Kidney epithelial cell (primary cell): ENCODE measurements around the gene NKPD1. TPM values are rescaled to one million over a fixed set of nuclear protein-coding genes. Genes with fewer than 3 reads are reported as not detected.

Experiments used
- DNase-seq: peaks from one replicate; pipeline ENCODE4 v3.0.0-alpha.2; 2010; ENCODE audit warnings: low read depth
- H3K27me3 ChIP-seq: 2 replicates; pipeline ENCODE4 v1.6.0; 2011; ENCODE audit warnings: low read length; ENCODE audit not compliant: control insufficient read depth, insufficient read depth
- H3K36me3 ChIP-seq: 2 replicates; pipeline ENCODE4 v1.5.1; 2011; ENCODE audit warnings: low read length; ENCODE audit not compliant: control insufficient read depth, insufficient read depth
- H3K4me3 ChIP-seq: 2 replicates; pipeline ENCODE4 v1.5.1; 2011; ENCODE audit warnings: low read depth, mild to moderate bottlenecking, control low read depth, low read length
- total RNA-seq: library from RNA; depleted of rRNA; stranded (reverse); fragments of >200 nt; gene quantifications from 2 replicates; pipeline ENCODE4 v1.2.3, GENCODE V29; 2015
- TF ChIP-seq, protein P1 (sequence below): IDR thresholded peaks from 2 replicates; pipeline ENCODE4 v1.5.1; 2011; ENCODE audit warnings: mild to moderate bottlenecking, moderate library complexity, low read length, control low read depth, inconsistent platforms; ENCODE audit not compliant: insufficient read depth, poor library complexity, severe bottlenecking

NKPD1 gene
- total RNA-seq, 1 donor from 2014 or later, result 0.46 TPM

GRCh38 chr19:45130888-45131615 lies 29.7 kb downstream of the NKPD1 start:
- Histone ChIP-seq H3K36me3 (no peaks in the 10 kb centered on the region), H3K4me3 (no peak overlapping the region), H3K27me3 (no peaks in the 10 kb centered on the region)
- TF ChIP-seq, protein P1, sequence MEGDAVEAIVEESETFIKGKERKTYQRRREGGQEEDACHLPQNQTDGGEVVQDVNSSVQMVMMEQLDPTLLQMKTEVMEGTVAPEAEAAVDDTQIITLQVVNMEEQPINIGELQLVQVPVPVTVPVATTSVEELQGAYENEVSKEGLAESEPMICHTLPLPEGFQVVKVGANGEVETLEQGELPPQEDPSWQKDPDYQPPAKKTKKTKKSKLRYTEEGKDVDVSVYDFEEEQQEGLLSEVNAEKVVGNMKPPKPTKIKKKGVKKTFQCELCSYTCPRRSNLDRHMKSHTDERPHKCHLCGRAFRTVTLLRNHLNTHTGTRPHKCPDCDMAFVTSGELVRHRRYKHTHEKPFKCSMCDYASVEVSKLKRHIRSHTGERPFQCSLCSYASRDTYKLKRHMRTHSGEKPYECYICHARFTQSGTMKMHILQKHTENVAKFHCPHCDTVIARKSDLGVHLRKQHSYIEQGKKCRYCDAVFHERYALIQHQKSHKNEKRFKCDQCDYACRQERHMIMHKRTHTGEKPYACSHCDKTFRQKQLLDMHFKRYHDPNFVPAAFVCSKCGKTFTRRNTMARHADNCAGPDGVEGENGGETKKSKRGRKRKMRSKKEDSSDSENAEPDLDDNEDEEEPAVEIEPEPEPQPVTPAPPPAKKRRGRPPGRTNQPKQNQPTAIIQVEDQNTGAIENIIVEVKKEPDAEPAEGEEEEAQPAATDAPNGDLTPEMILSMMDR, result peak; percentile 56
- peak; percentile 34 for DNase-seq

DNA sequence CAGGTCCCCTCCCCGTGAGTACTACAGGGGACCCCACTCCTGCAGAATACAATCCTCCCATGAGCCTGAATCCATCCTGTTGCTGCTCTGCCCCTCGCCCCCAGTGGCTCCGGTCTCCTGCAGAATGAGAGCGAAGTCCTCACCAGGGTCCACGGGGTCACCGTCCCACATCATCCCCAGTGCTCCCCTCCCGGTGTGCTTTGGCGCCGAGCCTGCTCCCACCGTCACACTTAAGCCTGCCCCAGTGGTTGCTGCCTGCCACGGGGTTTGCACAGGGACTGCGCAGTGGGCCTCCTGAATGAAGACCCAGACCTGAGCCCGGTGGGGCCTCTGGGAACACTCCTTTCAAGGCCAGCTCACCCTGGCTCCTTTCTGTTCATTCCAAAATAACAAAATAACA lies 30.5 kb downstream of the NKPD1 start:
- TF ChIP-seq, protein P1, result no peak
- no peak overlapping the region for H3K4me3 ChIP-seq
- no peaks in the 10 kb centered on the region for H3K36me3 ChIP-seq
- no peak for DNase-seq
- no peaks in the 10 kb centered on the region for H3K27me3 ChIP-seq

DNA sequence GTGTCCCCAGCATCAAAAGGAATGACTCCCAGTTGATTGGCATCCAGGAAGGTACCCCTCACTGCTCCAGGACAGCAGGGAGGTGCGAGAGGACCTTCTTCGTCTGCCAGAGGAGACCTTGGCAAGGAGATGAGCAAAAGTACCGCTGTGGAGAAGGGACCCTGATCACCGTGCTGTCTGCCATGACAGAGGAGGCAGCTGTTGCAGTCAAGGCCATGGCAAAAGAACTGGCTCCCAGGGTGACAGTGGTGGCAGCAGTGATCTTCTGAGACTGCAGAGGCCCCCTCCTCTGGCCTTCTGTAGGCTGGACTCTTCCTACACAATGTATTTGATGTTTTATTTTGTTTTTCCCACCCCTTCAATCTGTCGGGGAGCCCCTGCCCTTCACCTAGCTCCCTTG lies 32.0 kb downstream of the NKPD1 start:
- DNase-seq, result no peak
- no peak overlapping the region for H3K4me3 ChIP-seq
- TF ChIP-seq, protein P1, result no peak

DNA sequence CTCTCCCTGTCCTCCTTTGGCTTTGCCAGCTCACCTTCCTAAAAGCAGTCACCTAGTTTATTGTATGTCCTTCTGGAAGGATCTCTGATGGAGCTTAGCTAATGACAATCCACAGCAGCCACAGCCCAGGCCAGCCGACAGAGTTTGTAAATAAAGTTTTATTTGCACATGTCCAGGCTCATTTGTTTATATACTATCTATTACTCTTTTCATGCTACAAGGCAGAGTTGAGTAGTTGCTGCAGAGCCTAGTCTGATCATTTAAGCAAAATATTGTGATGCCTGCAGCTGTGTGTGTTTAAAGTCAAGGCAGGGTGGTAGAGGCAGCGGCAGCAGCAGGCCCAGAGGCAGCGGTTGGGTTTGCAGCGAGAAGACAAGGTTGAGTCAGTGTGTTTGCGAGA lies 32.6 kb downstream of the NKPD1 start:
- DNase-seq, result no peak
- no peaks in the 10 kb centered on the region for H3K36me3 ChIP-seq
- no peak overlapping the region for H3K4me3 ChIP-seq
- no peaks in the 10 kb centered on the region for H3K27me3 ChIP-seq
- TF ChIP-seq, protein P1, result no peak

More for the DNA sequence above, 32.0 kb downstream of the NKPD1 start:
- no peaks in the 10 kb centered on the region for H3K36me3 ChIP-seq
- no peaks in the 10 kb centered on the region for H3K27me3 ChIP-seq

DNA sequence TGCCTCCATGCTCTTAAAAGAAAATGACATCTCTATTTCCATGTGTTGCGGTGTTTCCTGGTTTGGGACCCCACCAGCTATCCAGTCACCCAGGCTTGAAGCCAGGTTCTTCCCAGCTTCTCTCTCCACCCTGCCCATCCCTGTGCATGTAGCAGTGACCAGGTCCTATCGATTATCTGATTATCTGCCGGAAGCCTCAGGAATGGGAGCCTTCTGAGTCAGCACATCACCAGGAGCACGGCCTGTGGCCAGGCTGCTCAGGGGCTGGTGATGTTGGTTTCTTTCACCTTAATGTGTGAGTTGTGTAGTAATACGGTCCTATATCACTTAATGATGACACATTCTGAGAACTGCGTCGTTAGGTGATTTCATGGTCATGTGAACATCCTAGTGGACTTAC lies 34.1 kb downstream of the NKPD1 start:
- no peak for DNase-seq
- H3K27me3 ChIP-seq, result no peaks in the 10 kb centered on the region
- TF ChIP-seq, protein P1, result no peak
- H3K36me3 ChIP-seq, result no peaks in the 10 kb centered on the region
- H3K4me3 ChIP-seq, result no peak overlapping the region

GRCh38 chr19:45125975-45126493 lies 34.7 kb downstream of the NKPD1 start:
- Histone ChIP-seq H3K36me3 (no peaks in the 10 kb centered on the region), H3K27me3 (no peaks in the 10 kb centered on the region), H3K4me3 (no peak overlapping the region)
- no peak for DNase-seq
- TF ChIP-seq, protein P1, result peak; percentile 80
